Measurements from ENCODE around the gene GPR34.
"Not testable (repeated sequence)": the region's sequence is repeated elsewhere in the genome, so short reads cannot be mapped to it uniquely, and the experiment has no call there.

GPR34 gene, protein sequence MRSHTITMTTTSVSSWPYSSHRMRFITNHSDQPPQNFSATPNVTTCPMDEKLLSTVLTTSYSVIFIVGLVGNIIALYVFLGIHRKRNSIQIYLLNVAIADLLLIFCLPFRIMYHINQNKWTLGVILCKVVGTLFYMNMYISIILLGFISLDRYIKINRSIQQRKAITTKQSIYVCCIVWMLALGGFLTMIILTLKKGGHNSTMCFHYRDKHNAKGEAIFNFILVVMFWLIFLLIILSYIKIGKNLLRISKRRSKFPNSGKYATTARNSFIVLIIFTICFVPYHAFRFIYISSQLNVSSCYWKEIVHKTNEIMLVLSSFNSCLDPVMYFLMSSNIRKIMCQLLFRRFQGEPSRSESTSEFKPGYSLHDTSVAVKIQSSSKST

DNA sequence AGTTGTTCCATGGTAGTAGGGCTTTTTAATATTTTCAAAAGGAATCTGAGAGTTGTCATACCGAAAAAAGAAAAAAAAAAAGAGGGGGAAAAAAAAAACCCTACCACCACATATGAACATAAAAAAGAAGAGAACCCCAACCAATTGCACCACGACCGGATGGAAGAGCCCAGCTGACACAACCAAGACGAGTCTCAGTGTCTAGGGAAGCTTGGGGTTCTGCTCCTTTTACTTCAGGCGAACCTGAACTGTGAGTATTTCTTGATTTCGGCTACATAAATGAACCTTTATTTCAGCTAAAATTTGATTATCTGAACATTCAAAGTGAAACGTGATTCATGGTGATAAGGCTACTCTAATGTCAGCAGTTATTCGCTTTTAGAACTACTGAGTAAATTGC is at the start of gene GPR34:
TSS of gene GPR34 (plus strand) at position 139 of the 400 bp plus-strand sequence. CDS start 6,661 bp downstream, outside the sequence.
- Histone ChIP-seq H3K4me1 (ENCODE audit: control insufficient read depth in 1 of 2, insufficient read depth in 2 of 2, low read length in 2 of 2) (peaks cover 4 to 9% of the 10 kb centered on the region in 2 donors), H3K36me3 (ENCODE audit: control insufficient read depth in 1 of 2, insufficient read depth in 2 of 2, low read length in 2 of 2) (no peaks in the 10 kb centered on the region), H3K27me3 (ENCODE audit: low read depth, low read length) (no peaks in the 10 kb centered on the region), H3K27ac (ENCODE audit: low read length) (no peak within 1 kb of the TSS), H3K4me3 (ENCODE audit: low read depth in 1 of 2, low read length in 2 of 2) (no peak within 1 kb of the TSS), H3K9me3 (ENCODE audit: control insufficient read depth in 1 of 2, low read length in 2 of 2) (no peaks in the 10 kb centered on the region)

DNA sequence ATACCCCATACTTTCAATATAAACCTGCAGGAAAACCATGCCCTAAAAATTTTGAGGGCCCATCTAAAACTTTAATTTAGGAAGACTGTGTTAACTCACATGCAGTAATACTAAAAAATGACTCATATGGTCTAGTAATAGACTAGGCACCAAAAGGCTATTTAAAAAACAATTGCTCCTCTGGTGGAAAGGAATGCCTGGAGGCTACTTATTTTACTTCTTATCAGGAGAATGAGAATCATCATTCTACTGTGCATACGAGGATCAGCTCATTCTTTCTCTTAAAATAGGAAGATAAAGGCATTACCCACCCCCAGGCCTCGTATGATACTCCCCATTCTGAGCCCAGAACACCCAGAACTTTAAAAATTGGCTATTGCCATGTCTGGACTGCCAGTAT is 42.6 kb upstream of the GPR34 start:
- not testable (repeated sequence) for H3K4me1 ChIP-seq (ENCODE audit: control insufficient read depth in 1 of 2, insufficient read depth in 2 of 2, low read length in 2 of 2); H3K27ac ChIP-seq (ENCODE audit: low read length); H3K36me3 ChIP-seq (ENCODE audit: control insufficient read depth in 1 of 2, insufficient read depth in 2 of 2, low read length in 2 of 2); H3K27me3 ChIP-seq (ENCODE audit: low read depth, low read length); H3K9me3 ChIP-seq (ENCODE audit: control insufficient read depth in 1 of 2, low read length in 2 of 2); H3K4me3 ChIP-seq (ENCODE audit: low read depth in 1 of 2, low read length in 2 of 2)

DNA sequence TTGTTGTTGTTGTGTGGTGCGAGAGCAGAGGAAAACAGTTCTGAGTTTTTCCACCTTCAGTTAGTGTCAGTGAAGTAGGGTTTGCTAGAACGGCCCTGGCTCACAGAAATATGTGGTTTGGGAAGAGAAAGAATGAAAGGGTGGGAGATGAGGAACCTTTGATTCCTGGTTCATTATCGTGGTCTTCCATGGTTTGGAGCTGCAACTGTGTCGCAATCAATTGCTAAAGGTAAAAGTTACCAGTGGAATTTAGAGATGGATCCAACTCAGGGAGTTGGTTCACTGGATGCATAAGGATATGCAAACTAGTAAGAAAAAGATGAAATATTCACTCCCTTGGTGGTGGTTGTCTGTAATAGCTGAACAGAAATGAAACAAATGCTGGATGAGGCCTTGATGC is 35.6 kb upstream of the GPR34 start:
- H3K9me3 ChIP-seq (ENCODE audit: control insufficient read depth in 1 of 2, low read length in 2 of 2), result no peaks in the 10 kb centered on the region
- H3K36me3 ChIP-seq (ENCODE audit: control insufficient read depth in 1 of 2, insufficient read depth in 2 of 2, low read length in 2 of 2), result peaks cover 1 to 7% of the 10 kb centered on the region in 2 donors
- H3K4me1 ChIP-seq (ENCODE audit: control insufficient read depth in 1 of 2, insufficient read depth in 2 of 2, low read length in 2 of 2), result no peaks in the 10 kb centered on the region
- H3K27ac ChIP-seq (ENCODE audit: low read length), result no peak overlapping the region
- no peak overlapping the region for H3K4me3 ChIP-seq (ENCODE audit: low read depth in 1 of 2, low read length in 2 of 2)
- no peaks in the 10 kb centered on the region for H3K27me3 ChIP-seq (ENCODE audit: low read depth, low read length)

DNA sequence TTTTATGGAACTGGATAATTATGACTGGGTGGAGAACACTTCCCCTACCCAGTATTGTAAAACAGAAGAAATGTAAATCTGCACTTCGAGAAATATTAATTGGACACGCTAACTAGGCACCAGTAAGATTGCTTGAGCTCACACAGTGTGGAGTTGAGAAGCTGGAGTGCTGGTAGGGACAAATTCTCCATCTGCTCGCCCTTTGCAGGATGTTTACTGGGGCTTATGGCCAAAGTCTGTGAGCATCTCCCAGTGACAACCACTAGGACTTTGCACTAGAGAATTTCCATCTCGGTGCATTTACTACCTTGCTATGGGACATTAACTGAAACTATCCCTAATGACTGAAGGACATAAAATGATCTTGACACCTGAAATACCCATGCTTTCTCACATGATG is 33.7 kb upstream of the GPR34 start:
- no peaks in the 10 kb centered on the region for H3K4me1 ChIP-seq (ENCODE audit: control insufficient read depth in 1 of 2, insufficient read depth in 2 of 2, low read length in 2 of 2)
- H3K36me3 ChIP-seq (ENCODE audit: control insufficient read depth in 1 of 2, insufficient read depth in 2 of 2, low read length in 2 of 2), result peaks cover 6 to 18% of the 10 kb centered on the region in 2 donors
- H3K27ac ChIP-seq (ENCODE audit: low read length), result no peak overlapping the region
- H3K4me3 ChIP-seq (ENCODE audit: low read depth in 1 of 2, low read length in 2 of 2), result no peak overlapping the region
- H3K9me3 ChIP-seq (ENCODE audit: control insufficient read depth in 1 of 2, low read length in 2 of 2), result no peaks in the 10 kb centered on the region
- no peaks in the 10 kb centered on the region for H3K27me3 ChIP-seq (ENCODE audit: low read depth, low read length)

DNA sequence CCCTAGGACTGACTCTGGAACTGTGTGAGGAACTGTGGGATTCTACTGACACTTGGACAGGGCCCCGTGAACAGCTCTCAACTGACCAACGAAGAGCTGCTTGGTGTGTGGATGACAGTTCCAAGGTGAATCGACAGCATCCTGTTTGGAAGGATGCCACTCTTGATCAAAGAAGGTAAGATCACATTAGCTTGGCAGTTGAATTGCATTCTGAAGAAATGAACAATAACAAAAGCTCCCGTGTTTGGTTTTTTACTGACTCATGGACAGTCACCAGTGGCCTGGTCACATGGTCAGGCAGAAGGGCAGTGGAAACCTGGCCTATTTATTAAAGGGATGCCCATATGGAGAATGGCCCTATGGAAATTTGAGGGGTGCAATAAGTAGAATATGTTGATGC is 33.1 kb upstream of the GPR34 start:
- H3K9me3 ChIP-seq (ENCODE audit: control insufficient read depth in 1 of 2, low read length in 2 of 2), result no peaks in the 10 kb centered on the region
- H3K4me3 ChIP-seq (ENCODE audit: low read depth in 1 of 2, low read length in 2 of 2), result no peak overlapping the region
- H3K27ac ChIP-seq (ENCODE audit: low read length), result no peak overlapping the region
- peaks cover 6 to 21% of the 10 kb centered on the region in 2 donors for H3K36me3 ChIP-seq (ENCODE audit: control insufficient read depth in 1 of 2, insufficient read depth in 2 of 2, low read length in 2 of 2)
- no peaks in the 10 kb centered on the region for H3K4me1 ChIP-seq (ENCODE audit: control insufficient read depth in 1 of 2, insufficient read depth in 2 of 2, low read length in 2 of 2)
- no peaks in the 10 kb centered on the region for H3K27me3 ChIP-seq (ENCODE audit: low read depth, low read length)

DNA sequence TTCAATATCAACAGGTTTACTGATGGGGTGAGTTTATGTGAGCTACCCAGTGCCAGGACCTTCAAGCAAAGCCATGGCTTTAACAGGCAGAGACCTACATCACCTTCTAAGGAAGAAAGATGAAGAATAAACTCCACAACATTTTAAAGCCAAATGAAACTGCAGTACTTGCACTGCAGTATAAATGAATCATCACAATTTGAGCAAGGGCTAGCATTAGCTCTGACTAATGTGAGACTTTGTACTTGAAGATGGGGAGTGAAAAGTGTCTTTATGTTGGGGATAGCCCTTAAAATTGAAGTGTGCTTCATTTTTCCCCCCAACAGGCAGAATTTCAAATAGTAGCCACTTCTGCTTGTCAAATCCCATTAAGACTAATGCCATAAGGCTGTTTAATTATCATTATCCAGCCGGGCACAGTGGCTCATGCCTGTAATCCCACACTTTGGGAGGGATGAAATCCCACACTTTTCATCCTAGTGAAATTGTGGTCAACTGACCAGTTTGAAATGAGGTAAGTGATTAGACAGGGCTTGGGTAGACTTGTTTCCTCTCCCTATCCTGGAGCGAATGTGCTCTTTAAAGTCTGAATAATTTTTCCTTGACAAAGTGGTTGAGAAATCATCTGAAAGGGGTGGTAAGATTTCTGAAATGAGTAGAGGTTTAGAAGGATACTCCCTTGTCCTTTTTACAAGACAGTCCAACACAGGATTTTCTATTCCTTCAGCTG is 27.2 kb upstream of the GPR34 start:
- Histone ChIP-seq H3K4me3 (ENCODE audit: low read depth in 1 of 2, low read length in 2 of 2) (no peak overlapping the region), H3K27ac (ENCODE audit: low read length) (no peak overlapping the region), H3K27me3 (ENCODE audit: low read depth, low read length) (no peaks in the 10 kb centered on the region)

DNA sequence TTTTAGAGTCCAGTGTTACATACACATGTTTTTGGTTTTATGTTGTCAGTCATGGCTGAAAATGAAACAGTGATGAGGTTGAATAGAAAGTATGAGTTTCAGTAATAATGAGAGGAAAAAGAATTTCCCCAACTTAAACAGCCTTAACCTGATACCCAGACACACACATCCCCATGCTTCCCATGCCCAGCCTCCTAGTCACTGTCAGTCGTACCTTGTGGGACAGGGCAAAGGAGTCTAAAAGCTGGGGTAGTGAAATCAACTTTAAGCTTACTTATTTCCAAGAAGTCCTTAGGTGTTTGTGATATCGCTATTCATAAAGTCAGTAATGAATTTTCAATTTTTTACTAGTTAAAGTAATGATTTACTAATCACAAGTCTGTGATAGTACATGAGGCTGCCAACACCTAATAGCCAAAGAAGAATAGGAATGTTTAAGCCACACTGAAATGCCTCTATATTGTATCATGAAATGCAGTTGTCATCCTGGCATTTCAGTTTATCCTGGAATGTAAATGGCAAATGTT is 24.3 kb upstream of the GPR34 start:
- Histone ChIP-seq H3K27me3 (ENCODE audit: low read depth, low read length) (no peaks in the 10 kb centered on the region), H3K4me1 (ENCODE audit: control insufficient read depth in 1 of 2, insufficient read depth in 2 of 2, low read length in 2 of 2) (no peaks in the 10 kb centered on the region), H3K27ac (ENCODE audit: low read length) (no peak overlapping the region)

More for the DNA sequence above, 27.2 kb upstream of the GPR34 start:
- no peaks in the 10 kb centered on the region for H3K4me1 ChIP-seq (ENCODE audit: control insufficient read depth in 1 of 2, insufficient read depth in 2 of 2, low read length in 2 of 2)
- peaks cover 6 to 13% of the 10 kb centered on the region in 2 donors for H3K36me3 ChIP-seq (ENCODE audit: control insufficient read depth in 1 of 2, insufficient read depth in 2 of 2, low read length in 2 of 2)
- H3K9me3 ChIP-seq (ENCODE audit: control insufficient read depth in 1 of 2, low read length in 2 of 2), result no peaks in the 10 kb centered on the region

DNA sequence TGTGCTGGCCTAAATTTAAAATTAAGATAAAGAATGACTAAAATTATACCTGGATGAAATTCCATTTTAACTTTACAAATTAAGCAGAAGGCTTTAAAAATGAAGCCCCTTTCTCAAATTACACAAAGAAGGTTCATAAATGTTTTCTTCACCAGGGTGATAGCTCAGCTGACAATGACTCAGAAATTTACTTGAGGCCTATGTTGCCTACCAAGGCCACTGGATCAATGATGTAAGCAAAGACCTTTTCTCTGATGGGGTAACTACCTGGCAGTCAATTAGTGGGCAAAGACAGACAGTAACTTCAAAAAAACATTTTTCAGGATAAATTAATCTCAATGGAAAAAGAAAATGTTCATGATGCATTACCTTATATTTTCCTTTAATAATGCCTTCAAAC is 23.9 kb upstream of the GPR34 start:
- no peak overlapping the region for H3K27ac ChIP-seq (ENCODE audit: low read length)
- no peaks in the 10 kb centered on the region for H3K4me1 ChIP-seq (ENCODE audit: control insufficient read depth in 1 of 2, insufficient read depth in 2 of 2, low read length in 2 of 2)
- no peak overlapping the region for H3K4me3 ChIP-seq (ENCODE audit: low read depth in 1 of 2, low read length in 2 of 2)
- peaks cover 0 to 4% of the 10 kb centered on the region in 2 donors for H3K36me3 ChIP-seq (ENCODE audit: control insufficient read depth in 1 of 2, insufficient read depth in 2 of 2, low read length in 2 of 2)
- no peaks in the 10 kb centered on the region for H3K9me3 ChIP-seq (ENCODE audit: control insufficient read depth in 1 of 2, low read length in 2 of 2)
- no peaks in the 10 kb centered on the region for H3K27me3 ChIP-seq (ENCODE audit: low read depth, low read length)

More for the DNA sequence above, 24.3 kb upstream of the GPR34 start:
- no peak overlapping the region for H3K4me3 ChIP-seq (ENCODE audit: low read depth in 1 of 2, low read length in 2 of 2)
- H3K36me3 ChIP-seq (ENCODE audit: control insufficient read depth in 1 of 2, insufficient read depth in 2 of 2, low read length in 2 of 2), result peaks cover 0 to 5% of the 10 kb centered on the region in 2 donors
- H3K9me3 ChIP-seq (ENCODE audit: control insufficient read depth in 1 of 2, low read length in 2 of 2), result no peaks in the 10 kb centered on the region

DNA sequence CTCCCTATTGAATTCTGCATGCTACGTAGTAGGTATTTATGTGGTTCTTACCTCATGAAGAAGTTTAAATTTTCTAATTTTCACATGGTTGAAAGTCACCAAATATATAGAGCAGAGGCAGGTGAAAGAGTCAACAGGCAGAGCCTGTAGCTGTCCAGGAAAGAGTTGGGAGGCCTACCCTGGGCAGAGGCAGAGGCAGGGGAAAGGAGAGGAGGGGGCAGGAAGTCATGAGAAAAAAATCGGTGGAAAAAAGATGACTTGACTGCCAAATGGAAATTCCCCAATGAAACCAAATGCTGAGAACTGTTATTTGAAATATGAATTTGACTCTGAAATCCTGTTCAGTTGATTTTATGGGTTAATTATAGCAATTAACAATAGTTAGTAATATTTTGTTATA is 23.1 kb upstream of the GPR34 start:
- Histone ChIP-seq H3K36me3 (ENCODE audit: control insufficient read depth in 1 of 2, insufficient read depth in 2 of 2, low read length in 2 of 2) (no peaks in the 10 kb centered on the region), H3K27ac (ENCODE audit: low read length) (no peak overlapping the region), H3K4me1 (ENCODE audit: control insufficient read depth in 1 of 2, insufficient read depth in 2 of 2, low read length in 2 of 2) (no peaks in the 10 kb centered on the region), H3K9me3 (ENCODE audit: control insufficient read depth in 1 of 2, low read length in 2 of 2) (no peaks in the 10 kb centered on the region), H3K27me3 (ENCODE audit: low read depth, low read length) (no peaks in the 10 kb centered on the region), H3K4me3 (ENCODE audit: low read depth in 1 of 2, low read length in 2 of 2) (no peak overlapping the region)

DNA sequence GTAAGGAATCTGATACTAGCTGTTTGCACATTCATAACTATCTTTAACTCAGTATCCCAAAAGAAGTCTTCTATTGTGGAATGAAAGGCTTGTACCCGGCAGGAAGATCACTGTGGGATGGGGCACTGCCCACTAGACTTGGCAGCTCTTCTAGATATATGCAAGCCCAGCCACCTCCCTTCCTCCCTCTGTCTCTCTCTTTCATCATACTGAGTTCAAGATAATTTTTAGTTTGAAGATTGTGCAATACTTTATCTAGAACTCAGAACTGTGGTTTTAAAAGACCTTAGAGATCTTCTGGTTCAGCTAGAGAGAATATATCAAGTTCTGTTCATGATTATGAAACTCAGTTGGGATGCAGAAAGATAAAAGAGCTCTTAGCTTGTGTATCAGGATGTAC is 22.5 kb upstream of the GPR34 start:
- Histone ChIP-seq H3K27ac (ENCODE audit: low read length) (no peak overlapping the region), H3K36me3 (ENCODE audit: control insufficient read depth in 1 of 2, insufficient read depth in 2 of 2, low read length in 2 of 2) (no peaks in the 10 kb centered on the region), H3K4me3 (ENCODE audit: low read depth in 1 of 2, low read length in 2 of 2) (no peak overlapping the region), H3K4me1 (ENCODE audit: control insufficient read depth in 1 of 2, insufficient read depth in 2 of 2, low read length in 2 of 2) (no peaks in the 10 kb centered on the region), H3K27me3 (ENCODE audit: low read depth, low read length) (no peaks in the 10 kb centered on the region), H3K9me3 (ENCODE audit: control insufficient read depth in 1 of 2, low read length in 2 of 2) (no peaks in the 10 kb centered on the region)

DNA sequence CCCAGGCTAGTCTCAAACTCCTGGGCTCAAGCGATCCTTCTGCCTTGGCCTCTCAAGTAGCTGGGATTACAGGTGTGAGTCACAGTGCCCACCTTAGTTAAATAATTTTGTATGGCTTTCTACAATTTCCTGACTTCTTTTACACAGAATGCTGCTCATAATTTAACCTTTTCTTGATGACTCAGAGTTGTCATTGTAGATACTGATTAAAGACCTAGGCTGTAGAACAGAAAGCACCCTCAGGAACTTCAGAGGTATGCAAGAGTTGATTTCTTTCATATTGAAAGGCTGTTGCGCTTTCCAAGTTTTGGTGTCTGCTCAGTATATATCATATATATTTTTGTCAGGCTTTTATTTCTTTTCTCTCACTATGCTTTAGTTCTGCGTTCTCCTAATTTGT is 21.1 kb upstream of the GPR34 start:
- Histone ChIP-seq H3K27me3 (ENCODE audit: low read depth, low read length) (no peaks in the 10 kb centered on the region), H3K9me3 (ENCODE audit: control insufficient read depth in 1 of 2, low read length in 2 of 2) (no peaks in the 10 kb centered on the region), H3K36me3 (ENCODE audit: control insufficient read depth in 1 of 2, insufficient read depth in 2 of 2, low read length in 2 of 2) (no peaks in the 10 kb centered on the region), H3K27ac (ENCODE audit: low read length) (no peak overlapping the region), H3K4me3 (ENCODE audit: low read depth in 1 of 2, low read length in 2 of 2) (no peak overlapping the region), H3K4me1 (ENCODE audit: control insufficient read depth in 1 of 2, insufficient read depth in 2 of 2, low read length in 2 of 2) (no peaks in the 10 kb centered on the region)
